DMS53 (cell line): Measurements from ENCODE around the gene RGS5.
"Not testable (repeated sequence)": the region's sequence is repeated elsewhere in the genome, so short reads cannot be mapped to it uniquely, and the experiment has no call there.

Experiments used
- DNase-seq: peaks from one replicate; lab custom pipeline; 2025; lab: John Stamatoyannopoulos, UW

Gene RGS5, protein sequence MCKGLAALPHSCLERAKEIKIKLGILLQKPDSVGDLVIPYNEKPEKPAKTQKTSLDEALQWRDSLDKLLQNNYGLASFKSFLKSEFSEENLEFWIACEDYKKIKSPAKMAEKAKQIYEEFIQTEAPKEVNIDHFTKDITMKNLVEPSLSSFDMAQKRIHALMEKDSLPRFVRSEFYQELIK

DNA sequence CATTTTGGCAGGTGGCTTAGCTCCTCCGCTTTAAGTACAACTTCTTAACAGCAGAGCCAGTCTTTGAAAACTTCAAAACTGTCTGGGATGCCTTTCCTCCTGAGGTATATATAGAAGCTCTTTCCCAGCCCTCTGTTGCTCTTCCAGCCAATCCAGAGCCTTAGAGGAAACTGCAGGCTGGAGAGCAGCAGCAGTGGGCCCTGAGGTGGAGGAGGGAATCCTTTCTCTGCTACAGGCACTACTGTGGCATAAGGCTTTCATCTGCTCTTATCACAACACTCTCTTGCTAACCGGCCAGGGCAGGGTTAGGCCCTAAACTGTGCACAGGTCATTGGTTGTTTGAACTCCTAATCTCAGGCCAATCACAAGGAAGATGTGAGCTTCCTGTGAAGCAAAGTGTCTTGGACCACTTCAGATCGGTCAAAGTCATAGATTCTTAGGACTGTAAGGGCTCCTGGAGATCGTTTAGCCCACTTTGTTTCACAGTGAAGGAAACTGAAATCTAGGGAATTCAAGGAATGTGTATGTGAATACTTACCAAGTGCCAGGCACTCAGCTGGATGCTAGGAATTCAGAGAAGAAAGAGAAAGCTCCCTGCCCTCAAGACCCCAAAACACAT lies at the start of gene RGS5:
TSS of gene RGS5 (minus strand) at position 84 of the 619 bp plus-strand sequence. CDS start at position 3, 81 bp downstream.
- DNase-seq, result no peak

DNA sequence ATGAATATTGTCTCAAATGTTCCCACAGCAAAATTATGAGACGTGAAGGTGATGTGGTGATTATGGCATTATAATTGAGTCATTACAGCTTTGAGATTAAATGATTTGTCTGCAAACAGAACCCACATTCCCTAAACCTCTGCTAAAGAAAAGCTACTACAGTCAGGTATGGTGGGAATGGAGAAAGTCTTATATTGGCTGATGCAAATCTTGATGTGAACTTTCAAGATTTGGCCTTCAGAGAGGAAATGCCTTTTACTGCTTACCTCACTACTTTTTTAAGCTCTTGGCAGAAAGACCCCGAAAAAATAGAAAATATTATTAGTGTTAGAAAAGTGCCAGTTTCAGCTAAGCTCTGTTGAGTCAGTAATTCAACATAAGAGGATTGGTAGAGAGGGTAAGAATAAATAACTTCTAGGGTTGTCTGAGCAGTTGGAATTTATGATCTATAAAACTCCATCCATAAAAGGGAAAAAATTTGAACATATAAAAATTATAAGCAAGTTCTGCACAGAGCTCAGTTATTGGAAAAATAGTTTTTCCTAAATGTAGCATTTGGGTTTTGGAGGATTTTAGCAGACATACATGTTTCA lies 47.8 kb upstream of the RGS5 start:
- DNase-seq, result no peak

DNA sequence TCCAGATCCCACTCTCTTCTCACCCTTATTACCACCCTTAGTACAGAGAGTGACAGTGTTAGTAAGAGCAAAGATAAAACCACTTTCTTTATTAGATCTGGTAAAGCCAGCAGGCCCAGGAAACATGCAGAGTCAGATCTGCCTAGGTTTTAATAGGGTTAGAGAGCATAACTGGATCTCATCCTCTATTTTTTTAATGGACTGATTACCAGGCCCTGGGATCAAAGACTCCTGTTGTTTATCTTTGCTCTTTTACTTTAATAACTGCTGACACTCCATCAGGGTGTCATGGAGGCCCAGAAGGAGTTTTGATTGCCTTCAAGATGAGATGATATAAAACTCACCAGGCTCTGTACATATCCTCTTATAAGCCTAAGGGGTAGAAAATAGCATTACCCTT lies 45.3 kb upstream of the RGS5 start:
- DNase-seq, result no peak

DNA sequence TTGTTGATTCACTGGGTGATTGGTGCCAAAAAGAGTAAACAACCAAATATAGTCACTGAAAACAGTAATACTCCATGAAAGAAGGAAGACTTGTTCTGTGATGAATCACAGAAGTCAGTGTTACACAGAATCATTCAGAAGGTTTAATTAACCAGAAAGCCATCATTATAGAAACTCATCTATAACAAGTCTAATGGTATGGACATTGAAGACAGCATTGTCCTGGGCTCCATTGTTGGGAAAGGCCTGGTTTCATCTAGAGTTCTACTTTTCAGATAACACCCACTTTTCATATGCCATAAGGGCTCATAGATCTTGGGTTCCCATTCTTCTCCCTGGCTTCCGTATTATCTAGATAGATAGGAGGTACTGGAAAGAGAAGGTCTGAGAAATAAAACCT lies 41.9 kb upstream of the RGS5 start:
- not testable (repeated sequence) for DNase-seq

DNA sequence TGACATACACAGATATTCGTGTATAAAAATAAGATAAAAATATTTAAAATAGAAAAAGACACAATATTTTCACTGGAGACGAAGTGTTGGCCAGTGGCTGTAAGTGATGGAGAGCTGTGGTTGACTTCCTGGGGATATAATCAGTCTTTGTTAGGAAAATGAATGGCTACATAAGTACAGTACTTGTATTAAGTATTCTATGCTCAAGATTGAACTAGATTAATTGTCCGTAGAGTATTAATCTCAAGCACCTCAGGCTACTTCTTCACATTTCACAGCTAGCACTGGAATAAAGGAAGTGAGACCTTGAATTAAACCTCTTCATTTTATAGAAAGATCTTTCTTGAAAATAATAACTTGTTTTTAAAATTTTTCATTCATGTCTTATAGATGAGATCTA lies 39.0 kb upstream of the RGS5 start:
- no peak for DNase-seq

DNA sequence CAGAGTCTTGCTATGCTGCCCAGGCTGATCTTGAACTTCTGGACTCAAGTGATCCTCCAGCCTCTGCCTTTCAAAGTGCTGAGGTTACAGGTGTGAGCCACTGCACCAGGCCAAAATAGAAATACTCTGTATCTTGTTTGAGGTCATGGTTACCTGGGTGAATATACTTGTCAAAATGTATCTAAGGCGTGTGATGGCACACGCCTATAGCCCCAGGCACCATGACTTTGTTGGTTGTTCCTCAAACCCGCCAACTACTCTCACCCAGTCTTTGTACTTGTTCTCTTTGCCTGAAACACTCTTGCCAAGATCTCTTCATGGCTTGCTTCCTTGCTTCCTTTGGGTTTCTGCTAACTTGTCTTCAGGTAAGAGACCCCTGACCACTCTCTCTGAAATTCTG lies 38.0 kb upstream of the RGS5 start:
- no peak for DNase-seq

DNA sequence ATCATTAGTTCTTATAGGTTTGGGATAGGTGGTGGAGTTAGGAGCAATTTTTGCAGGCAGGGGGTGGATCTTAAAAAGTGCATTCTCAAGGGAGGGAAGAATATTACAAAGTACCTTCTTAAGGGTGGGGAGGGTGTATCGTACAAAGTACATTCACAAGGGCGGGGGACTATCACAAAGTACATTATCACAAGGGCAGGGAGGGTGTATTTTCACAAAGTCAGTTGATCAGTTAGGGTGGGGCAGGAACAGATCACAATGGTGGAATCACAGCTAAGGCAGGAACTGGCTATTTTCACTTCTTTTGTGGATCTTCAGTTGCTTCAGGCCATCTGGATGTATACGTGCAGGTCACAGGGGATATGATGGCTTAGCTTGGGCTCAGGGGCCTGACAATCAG lies 30.9 kb upstream of the RGS5 start:
- not testable (repeated sequence) for DNase-seq

DNA sequence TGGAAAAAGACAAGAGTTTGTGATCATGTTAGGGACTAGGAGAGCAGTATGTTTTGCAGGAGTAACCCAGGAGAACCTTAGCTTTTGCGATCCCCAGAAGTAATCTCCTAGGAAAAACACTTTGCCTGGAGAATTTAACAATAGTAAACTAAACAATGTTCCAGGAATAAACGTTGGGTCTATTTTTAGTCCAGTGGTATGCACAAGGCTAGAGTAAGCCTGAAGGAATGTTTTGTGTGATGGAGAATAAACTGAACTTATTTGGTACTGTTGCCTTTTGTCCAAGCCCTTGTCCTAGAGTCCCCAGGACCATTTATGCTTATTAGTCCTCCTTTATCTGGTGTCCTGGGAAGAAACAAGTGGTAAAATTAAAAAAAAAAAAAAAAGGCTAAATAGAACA lies 28.7 kb upstream of the RGS5 start:
- no peak for DNase-seq

DNA sequence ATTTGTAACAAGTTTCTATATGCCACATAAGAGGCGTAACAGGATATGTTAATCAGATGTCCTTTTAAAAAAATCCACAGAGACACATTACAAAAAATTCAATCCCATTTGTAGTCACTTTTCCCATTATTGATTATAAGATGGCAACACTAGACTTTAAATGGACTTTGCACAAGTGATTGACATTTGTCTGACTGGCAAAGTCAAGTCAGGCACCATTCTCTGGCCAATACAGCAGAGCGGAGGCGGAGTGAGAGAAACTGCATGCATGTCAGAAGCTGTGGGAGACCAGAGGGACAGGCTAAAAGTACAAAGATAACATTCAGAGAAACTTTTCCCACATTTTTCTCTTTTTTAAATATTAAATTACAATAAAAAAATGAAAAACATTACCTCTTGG lies 28.1 kb upstream of the RGS5 start:
- DNase-seq, result no peak

DNA sequence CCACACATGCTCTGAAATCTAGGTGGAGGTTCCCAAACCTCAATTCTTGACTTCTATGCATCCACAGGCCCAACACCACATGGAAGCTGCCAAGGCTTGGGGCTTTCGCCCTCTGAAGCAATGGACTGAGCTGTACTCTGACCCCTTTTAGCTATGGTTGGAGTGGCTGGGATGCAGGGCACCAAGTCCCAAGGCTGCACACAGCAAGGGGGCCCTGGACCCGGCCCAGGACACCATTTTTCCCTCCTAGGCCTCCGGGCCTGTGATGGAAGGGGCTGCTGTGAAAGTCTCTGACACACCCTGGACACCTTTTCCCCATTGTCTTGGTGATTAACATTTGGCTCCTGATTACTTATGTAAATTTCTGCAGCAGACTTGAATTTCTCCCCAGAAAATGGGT lies 25.6 kb upstream of the RGS5 start:
- DNase-seq, result not testable (repeated sequence)

DNA sequence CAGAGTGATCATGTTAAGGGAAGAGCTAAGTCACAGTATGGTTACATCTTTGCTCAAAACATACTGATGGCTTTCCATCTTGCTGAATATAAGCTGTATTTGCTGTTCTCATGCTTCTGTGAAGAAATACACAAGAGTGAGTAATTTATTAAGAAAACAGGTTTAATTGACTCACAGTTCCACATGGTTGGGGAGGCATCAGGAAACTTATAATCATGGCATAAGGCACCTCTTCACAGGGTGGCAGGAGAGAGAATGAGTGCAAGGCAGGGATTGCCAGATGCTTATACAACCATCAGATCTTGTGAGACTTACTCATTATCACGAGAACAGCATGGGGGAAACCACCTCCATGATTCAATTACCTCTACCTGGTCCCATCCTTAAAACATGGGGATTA lies 24.4 kb upstream of the RGS5 start:
- peak; percentile 25 for DNase-seq

DNA sequence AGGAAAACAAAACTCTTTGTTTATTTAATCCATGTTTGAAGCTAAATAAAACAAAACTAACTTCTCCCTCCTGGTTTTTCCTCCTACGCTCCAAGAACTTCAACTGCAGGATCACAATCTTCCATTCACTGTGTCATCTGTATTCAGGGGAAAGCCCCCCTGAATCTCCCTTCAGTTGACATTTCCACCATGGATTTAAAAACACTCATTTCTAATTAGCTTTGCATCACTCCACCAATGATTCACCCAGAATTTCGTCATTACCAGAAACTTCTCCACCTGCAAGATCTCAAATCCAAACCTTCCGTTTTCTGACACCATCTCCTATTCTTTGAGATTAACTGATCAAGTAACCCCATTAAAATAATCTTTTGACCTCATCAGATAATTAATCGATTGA lies 10.9 kb upstream of the RGS5 start:
- no peak for DNase-seq

DNA sequence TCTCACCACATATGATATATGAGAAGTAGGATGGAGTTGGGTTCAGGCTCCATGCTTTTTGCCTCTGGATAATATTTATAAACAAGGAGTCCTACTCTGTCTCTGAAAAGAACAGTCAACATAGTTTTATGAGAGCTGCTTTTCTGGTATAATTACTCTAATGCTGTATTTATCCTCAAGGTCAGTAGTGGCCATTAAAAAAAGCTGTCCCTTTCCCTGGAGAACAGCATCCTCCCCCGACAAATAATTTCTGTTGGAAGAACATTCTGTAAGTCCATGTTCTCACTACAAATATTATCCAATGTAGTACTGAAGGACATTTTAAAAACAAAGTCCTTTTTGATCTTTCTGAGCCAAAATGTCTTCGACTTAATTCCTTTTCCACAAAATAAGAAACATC lies 9.0 kb upstream of the RGS5 start:
- DNase-seq, result no peak

DNA sequence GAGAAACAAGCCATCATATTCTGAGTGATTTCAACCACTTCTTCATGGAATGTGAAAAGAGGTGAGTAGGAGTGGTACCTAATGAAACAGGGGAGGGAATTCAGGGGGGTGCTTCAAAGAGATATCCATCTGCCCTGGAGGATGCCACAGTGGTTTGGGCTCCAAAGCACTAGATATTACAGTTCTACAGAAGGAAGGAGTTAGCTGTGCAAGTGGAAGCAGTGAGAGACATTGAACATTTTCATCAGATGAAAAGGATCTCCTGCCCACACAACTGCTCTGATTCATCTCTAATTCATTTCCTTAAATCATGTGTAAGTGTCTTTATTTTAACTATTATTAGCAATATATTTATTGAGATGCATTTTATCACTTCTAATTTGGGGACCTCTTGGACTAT lies 2.8 kb upstream of the RGS5 start:
- DNase-seq, result no peak

DNA sequence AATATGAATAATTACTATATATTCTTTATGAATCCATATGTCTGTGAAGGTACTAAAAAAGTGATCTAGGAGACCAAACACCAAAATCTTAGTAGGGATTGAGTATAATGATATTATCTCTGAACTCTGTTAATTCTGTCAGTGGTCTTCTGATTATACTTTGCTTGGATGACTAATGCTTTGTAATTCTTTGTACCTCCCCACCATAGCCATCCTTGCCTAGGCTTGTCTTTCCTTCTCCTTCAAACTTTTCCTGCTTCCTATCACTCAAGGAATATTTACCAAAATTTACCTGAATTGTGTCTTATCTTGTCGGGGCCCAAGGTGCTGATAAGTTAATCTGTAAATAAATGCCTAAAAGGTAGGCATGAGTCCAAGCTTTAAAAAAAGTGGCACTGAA lies 845 bp upstream of the RGS5 start:
- DNase-seq, result no peak

DNA sequence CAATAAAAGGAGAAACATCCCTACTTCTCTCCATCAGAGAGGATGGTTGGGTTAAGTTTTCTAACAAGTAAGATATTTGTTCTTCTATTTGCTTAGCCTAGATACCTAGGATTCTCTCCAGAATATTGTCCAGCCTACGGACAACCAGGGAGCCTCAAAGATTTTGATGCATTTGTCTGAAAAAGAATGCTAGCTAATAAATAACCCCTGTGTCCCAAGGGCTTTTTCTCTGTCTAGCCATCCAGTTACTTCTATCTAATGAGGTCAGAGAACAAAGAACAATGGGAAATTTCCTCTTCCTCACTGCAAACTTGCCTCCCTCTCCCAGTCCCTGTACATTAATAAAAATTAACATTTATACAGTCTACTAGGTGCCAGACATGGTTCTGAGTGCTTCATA lies 810 bp downstream of the RGS5 start:
- DNase-seq, result no peak

DNA sequence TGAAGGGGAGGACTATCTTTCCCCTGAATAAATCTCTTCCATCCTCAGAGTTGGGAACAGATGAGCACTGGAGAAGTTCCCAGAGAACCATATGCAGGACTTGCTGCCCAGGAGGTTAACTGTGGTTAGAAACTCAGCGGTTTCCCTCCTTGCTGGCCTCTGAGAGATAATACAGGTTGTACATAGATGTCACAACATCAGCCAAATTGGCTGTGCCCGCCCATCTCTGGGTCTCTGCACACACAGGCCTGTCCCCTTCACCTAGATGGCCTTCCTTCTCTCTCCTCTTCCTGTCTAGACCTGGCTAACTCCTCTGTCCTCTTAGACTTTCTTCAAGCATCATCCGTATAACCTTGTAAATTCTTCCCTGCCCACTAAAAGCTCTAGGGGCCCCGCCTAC lies 5.7 kb downstream of the RGS5 start:
- DNase-seq, result no peak

DNA sequence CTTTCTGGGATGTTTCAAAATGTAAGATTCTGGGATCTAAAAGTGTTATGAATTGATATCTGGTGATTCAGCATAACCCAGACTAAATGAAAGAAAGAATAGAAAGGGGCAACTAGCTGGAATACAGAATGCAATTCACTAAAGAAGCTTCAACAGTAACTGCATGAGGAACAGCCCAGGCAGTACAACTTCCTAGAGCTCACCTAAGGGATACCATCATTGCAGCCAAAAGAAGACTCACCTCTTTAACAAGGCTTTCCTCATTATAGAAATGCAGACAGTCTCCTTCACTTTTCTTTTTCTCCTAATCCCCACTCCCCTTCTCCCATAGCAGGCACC lies 6.3 kb downstream of the RGS5 start:
- DNase-seq, result no peak

DNA sequence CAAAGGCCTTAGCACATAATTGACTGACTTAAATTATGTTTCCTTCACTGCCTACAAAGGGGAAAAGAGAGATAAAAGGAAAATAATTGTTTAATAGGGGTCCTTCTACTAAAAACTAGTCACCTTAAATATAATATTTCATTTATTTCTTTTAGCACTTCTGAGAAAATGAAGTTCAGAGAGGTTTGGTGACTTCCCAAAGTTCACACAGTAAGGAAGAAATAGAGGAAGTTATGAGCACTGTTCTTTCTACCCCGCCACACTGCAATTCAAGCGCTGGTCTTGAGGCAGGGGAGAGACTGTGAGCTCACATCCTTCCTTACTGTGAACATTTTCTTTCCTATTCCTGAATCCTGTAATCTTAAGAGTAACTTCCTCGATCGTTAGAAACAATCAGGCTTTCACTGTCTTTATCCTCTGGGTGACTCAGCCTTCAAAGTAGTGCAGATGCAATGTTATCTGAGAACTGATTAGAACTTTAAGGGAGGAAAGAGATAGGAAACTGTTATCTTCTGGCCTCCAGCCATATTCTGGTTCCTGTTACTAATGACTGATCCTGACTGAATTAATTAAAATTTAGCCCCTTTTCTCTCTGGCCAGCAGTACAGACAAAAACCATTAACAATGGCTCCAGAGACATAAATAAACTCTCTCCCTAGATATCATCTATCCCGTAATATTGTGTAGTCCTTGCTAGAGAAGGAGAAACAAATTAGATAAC lies 6.8 kb downstream of the RGS5 start:
- no peak for DNase-seq

DNA sequence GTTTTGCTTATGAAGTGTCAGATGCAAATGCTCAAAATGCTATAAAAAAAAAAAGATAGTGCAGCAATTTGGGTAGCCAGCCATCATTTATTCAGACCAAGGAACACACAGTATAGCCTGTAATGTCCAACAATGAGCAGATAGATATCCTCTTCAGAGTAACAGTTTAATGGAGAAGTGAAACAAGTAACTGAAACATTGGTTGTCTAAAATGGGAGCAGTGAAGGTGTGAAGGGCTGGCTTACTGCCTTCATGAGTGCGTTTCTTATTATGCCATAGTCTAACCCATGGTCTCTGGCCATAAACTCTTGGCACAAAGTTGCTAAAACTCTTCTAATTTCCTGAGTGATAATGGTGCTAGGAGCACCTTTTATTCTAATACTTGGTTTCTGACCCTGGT lies 11.4 kb downstream of the RGS5 start:
- no peak for DNase-seq

DNA sequence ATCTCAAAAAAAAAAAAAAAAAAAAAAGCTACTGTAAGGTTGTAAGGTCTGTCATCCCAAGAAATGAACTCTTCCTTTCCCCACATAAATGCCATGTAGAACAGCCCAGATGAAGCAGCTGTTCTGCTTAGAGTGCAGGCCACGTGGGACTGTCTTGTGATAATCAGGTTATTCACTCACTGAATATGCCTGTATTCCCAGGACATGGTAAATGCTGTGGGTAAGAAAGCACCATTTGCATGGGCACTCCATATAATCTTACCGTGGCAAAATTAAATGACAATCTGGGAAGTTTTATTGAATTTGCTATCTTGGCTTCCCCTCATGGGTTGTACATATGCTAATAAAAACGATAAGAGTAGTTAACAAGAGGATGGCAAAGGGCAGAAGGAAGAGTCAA lies 13.8 kb downstream of the RGS5 start:
- DNase-seq, result no peak

DNA sequence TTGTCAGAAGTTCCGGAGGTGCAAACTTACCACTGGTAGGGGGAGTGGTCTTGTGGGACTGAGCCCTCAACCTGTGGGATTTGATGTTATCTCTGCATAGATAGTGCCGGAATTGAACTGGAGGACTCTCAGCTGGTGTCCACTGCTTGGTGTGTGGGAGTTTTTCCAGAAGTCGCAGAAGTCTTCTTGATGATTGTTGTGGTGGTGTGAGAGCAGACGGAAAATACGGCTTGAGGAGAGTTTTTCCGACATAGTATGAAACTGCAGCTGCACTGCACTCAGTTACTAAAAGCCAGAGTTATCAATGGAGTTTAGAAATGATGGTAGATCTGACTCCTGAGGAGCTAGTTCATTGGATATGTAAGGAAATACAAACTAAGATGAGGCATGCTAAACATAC lies 14.9 kb downstream of the RGS5 start:
- no peak for DNase-seq

DNA sequence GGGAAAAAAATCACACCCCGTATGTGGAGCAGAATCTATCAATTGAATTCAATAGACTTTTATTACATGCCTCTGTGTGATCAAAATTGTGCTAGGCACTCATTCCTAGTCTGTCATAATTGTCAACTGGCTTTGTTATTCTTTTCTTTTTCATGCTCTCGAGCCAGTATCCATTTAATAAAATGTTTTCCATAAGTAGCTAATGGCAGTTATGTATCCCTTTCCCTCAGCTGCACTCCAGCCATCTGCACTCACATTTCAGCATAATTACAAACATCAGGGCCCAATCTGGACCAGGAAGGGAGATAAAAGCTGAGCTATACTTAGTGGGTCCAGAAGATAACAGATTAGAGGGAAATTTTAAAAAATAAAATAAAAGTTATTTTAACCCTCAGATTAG lies 15.9 kb downstream of the RGS5 start:
- no peak for DNase-seq
